Tibial artery (tissue), 4 donors: ENCODE results near the gene GJD2.
A peak's percentile ranks its signal among the peaks of the same experiment; 100 is the strongest.

Source experiments
- DNase-seq, 2 donors: peaks; one replicate each; pipeline ENCODE4 v3.0.0-alpha.2; 2019
- H3K27ac ChIP-seq, 2 donors: fragments of 200-600 bp; sonication (generic) in 1 of 2; 1 replicate in 1 of 2; 2 replicates in 1 of 2; pipeline ENCODE4 v1.5.1; 2018 to 2019; ENCODE audit warnings: mild to moderate bottlenecking in 1 of 2
- H3K27me3 ChIP-seq, 2 donors: fragments of 200-600 bp; sonication (generic) in 1 of 2; one replicate each; pipeline versions ENCODE4 v1.5.1 to v1.6.0; 2016 to 2019
- H3K36me3 ChIP-seq, 3 donors: fragments of 200-600 bp; sonication (generic) in 2 of 3; one replicate each; pipeline ENCODE4 v1.5.1; 2016 to 2019; ENCODE audit warnings: mild to moderate bottlenecking in 2 of 3
- H3K4me1 ChIP-seq, 4 donors: fragments of 200-600 bp; sonication (generic) in 2 of 4; 1 replicate in 3 of 4; 2 replicates in 1 of 4; pipeline ENCODE4 v1.5.1; 2016 to 2019
- H3K4me3 ChIP-seq, 2 donors: fragments of 200-600 bp; sonication (generic) in 1 of 2; 1 replicate in 1 of 2; 2 replicates in 1 of 2; pipeline ENCODE4 v1.5.1; 2018 to 2019; ENCODE audit warnings: mild to moderate bottlenecking in 2 of 2
- H3K9me3 ChIP-seq, 3 donors: fragments of 200-600 bp; sonication (generic) in 1 of 3; one replicate each; pipeline ENCODE4 v1.5.1; 2016 to 2019
- CTCF ChIP-seq, 2 experiments: fragments of 200-600 bp in 1 of 2; fragments of 450-650 bp in 1 of 2; IDR thresholded peaks; one replicate each; pipeline ENCODE4 v1.5.1; 2017 to 2019; ENCODE audit warnings: antibody characterized with exemption in 2 of 2, mild to moderate bottlenecking in 1 of 2, moderate library complexity in 1 of 2
- intact Hi-C: fragments of 100-400 bp; cut with DNase I; formaldehyde crosslinking; loops from one replicate; pipeline ENCODE4 v1.15.0; 2023; ENCODE audit warnings: low total_unique reads

GJD2 gene

GRCh38 chr15:34713635-34714034 is 41.2 kb downstream of the GJD2 start:
- intact Hi-C loops, result no loop called here
- Histone ChIP-seq H3K27ac (no peak overlapping the region), H3K9me3 (no peaks in the 10 kb centered on the region), H3K4me1 (peaks cover 0 to 11% (median 0%) of the 10 kb centered on the region in 4 donors), H3K36me3 (no peaks in the 10 kb centered on the region), H3K4me3 (no peak overlapping the region), H3K27me3 (no peaks in the 10 kb centered on the region)
- no peak for TF ChIP-seq CTCF (IDR thresholded peaks at IDR 0.05)
- no peak for DNase-seq

- DNase-seq, result no peak
- no peak overlapping the region for H3K4me3 ChIP-seq
- intact Hi-C loops, result loop anchor here (2.0 kb wide), 1 partner anchor 211 kb away; no protein-coding TSS in a partner anchor
- no peaks in the 10 kb centered on the region for H3K27me3 ChIP-seq
- no peak overlapping the region for H3K27ac ChIP-seq
- no peaks in the 10 kb centered on the region for H3K36me3 ChIP-seq
- H3K4me1 ChIP-seq, result peaks cover 0 to 11% (median 0%) of the 10 kb centered on the region in 4 donors
- TF ChIP-seq CTCF (IDR thresholded peaks at IDR 0.05), result no peak
- H3K9me3 ChIP-seq, result no peaks in the 10 kb centered on the region
These were observed 44.9 kb downstream of the GJD2 start for GRCh38 chr15:34709866-34710265.

GRCh38 chr15:34708422-34708821 is 46.4 kb downstream of the GJD2 start:
- intact Hi-C loops, result loop anchor here (2.0 kb wide), 1 partner anchor 212 kb away; no protein-coding TSS in a partner anchor
- Histone ChIP-seq H3K36me3 (no peaks in the 10 kb centered on the region), H3K4me3 (no peak overlapping the region), H3K4me1 (peaks cover 0 to 11% (median 0%) of the 10 kb centered on the region in 4 donors), H3K27me3 (no peaks in the 10 kb centered on the region), H3K27ac (no peak overlapping the region), H3K9me3 (no peaks in the 10 kb centered on the region)
- no peak for DNase-seq
- TF ChIP-seq CTCF (IDR thresholded peaks at IDR 0.05), result peak; percentile 63 to 70

- DNase-seq, result no peak
- Histone ChIP-seq H3K27me3 (no peaks in the 10 kb centered on the region), H3K9me3 (no peaks in the 10 kb centered on the region), H3K4me1 (no peaks in the 10 kb centered on the region), H3K27ac (no peak overlapping the region), H3K36me3 (no peaks in the 10 kb centered on the region), H3K4me3 (no peak overlapping the region)
- intact Hi-C loops, result no loop called here
- no peak for TF ChIP-seq CTCF (IDR thresholded peaks at IDR 0.05)
These were observed 53.3 kb downstream of the GJD2 start for GRCh38 chr15:34701536-34701935.
